HEK293 (cell line): ENCODE results near the gene ITK.

Experiments used
- CTCF ChIA-PET: fragments of 350-600 bp; formaldehyde crosslinking; extraction: SDS; loops from one replicate; lab custom pipeline; 2021; ENCODE audit warnings: antibody characterized with exemption; lab: Yijun Ruan, JAX
- POLR2A ChIA-PET: fragments of 300-600 bp; formaldehyde crosslinking; extraction: SDS; loops from one replicate; lab custom pipeline; 2020; ENCODE audit warnings: antibody characterized with exemption, inconsistent platforms; lab: Yijun Ruan, JAX
- H3K27ac ChIP-seq: fragments of 200-500 bp; sonication (Bioruptor generic); 2 replicates; pipeline ENCODE4 v1.5.1; 2014; ENCODE audit warnings: low read depth, low read length, control low read depth, inconsistent platforms; ENCODE audit errors: extremely low read depth
- H3K36me3 ChIP-seq, 2 experiments: fragments of 200-500 bp in 1 of 2; sonication (Bioruptor generic) in 1 of 2; 1 replicate in 1 of 2; 2 replicates in 1 of 2; pipeline ENCODE4 v1.5.1; 2014 to 2017; ENCODE audit warnings: inconsistent platforms in 2 of 2, low read length in 2 of 2; ENCODE audit not compliant: control insufficient read depth in 2 of 2, insufficient read depth in 1 of 2
- H3K4me1 ChIP-seq: fragments of 200-500 bp; sonication (Bioruptor generic); 2 replicates; pipeline ENCODE4 v1.5.1; 2014; ENCODE audit warnings: mild to moderate bottlenecking, low read length, inconsistent platforms; ENCODE audit not compliant: control insufficient read depth, insufficient read depth
- H3K4me3 ChIP-seq: 2 replicates; pipeline ENCODE4 v1.5.1; 2011; ENCODE audit warnings: low read depth, mild to moderate bottlenecking, control low read depth, low read length, moderate library complexity
- H3K9me3 ChIP-seq: fragments of 200-500 bp; sonication (Bioruptor generic); 2 replicates; pipeline ENCODE4 v1.5.1; 2014; ENCODE audit warnings: low read depth, low read length, inconsistent platforms; ENCODE audit not compliant: control insufficient read depth, insufficient read depth
- GFI1B ChIP-seq: fragments of 450-650 bp; formaldehyde crosslinking; IDR thresholded peaks from 2 replicates; pipeline ENCODE4 v1.5.1; 2016; ENCODE audit warnings: missing biosample characterization, missing genetic modification characterization
- GLI2 ChIP-seq: fragments of 450-650 bp; formaldehyde crosslinking; IDR thresholded peaks from 2 replicates; pipeline ENCODE4; 2017; ENCODE audit warnings: missing biosample characterization, missing genetic modification characterization, low read depth, borderline replicate concordance
- MYNN ChIP-seq: fragments of 450-650 bp; formaldehyde crosslinking; IDR thresholded peaks from 2 replicates; pipeline ENCODE4 v1.5.1; 2016; ENCODE audit warnings: missing biosample characterization, missing genetic modification characterization, borderline replicate concordance
- RBAK ChIP-seq: fragments of 450-650 bp; formaldehyde crosslinking; IDR thresholded peaks from 2 replicates; pipeline ENCODE4 v1.5.1; 2016; ENCODE audit warnings: missing biosample characterization, missing genetic modification characterization
- SCRT2 ChIP-seq: fragments of 450-650 bp; formaldehyde crosslinking; IDR thresholded peaks from 2 replicates; pipeline ENCODE4 v1.5.1; 2016; ENCODE audit warnings: missing biosample characterization, missing genetic modification characterization
- ZBTB21 ChIP-seq: fragments of 450-650 bp; formaldehyde crosslinking; IDR thresholded peaks from 2 replicates; pipeline ENCODE4 v1.5.1; 2017; ENCODE audit warnings: missing biosample characterization, missing genetic modification characterization
- ZFP37 ChIP-seq: fragments of 450-650 bp; formaldehyde crosslinking; IDR thresholded peaks from 2 replicates; pipeline ENCODE4 v1.5.1; 2016; ENCODE audit warnings: missing biosample characterization, missing genetic modification characterization
- ZNF133 ChIP-seq: fragments of 450-650 bp; formaldehyde crosslinking; IDR thresholded peaks from 2 replicates; pipeline ENCODE4 v1.5.1; 2016; ENCODE audit warnings: missing biosample characterization, missing genetic modification characterization
- ZNF16 ChIP-seq: fragments of 450-650 bp; formaldehyde crosslinking; IDR thresholded peaks from 2 replicates; pipeline ENCODE4 v1.5.1; 2016; ENCODE audit warnings: low read depth, missing biosample characterization, missing genetic modification characterization
- ZNF311 ChIP-seq: fragments of 450-650 bp; formaldehyde crosslinking; IDR thresholded peaks from 2 replicates; pipeline ENCODE4 v1.5.1; 2017; ENCODE audit warnings: missing biosample characterization, missing genetic modification characterization, borderline replicate concordance
- ZNF324 ChIP-seq: fragments of 450-650 bp; formaldehyde crosslinking; IDR thresholded peaks from 2 replicates; pipeline ENCODE4 v1.5.1; 2016; ENCODE audit warnings: missing biosample characterization, missing genetic modification characterization
- ZNF350 ChIP-seq: fragments of 450-650 bp; formaldehyde crosslinking; IDR thresholded peaks from 2 replicates; pipeline ENCODE4 v1.5.0; 2017; ENCODE audit warnings: missing biosample characterization, mild to moderate bottlenecking, missing genetic modification characterization
- ZNF366 ChIP-seq: fragments of 450-650 bp; formaldehyde crosslinking; conservative IDR thresholded peaks from 2 replicates; pipeline ENCODE4 v1.5.1; 2016; ENCODE audit warnings: missing biosample characterization, missing genetic modification characterization
- ZNF473 ChIP-seq: fragments of 450-650 bp; formaldehyde crosslinking; IDR thresholded peaks from 2 replicates; pipeline ENCODE4 v1.5.1; 2017; ENCODE audit warnings: missing biosample characterization, missing genetic modification characterization
- ZNF558 ChIP-seq: fragments of 450-650 bp; formaldehyde crosslinking; IDR thresholded peaks from 2 replicates; pipeline ENCODE4 v1.5.1; 2016; ENCODE audit warnings: missing biosample characterization, missing genetic modification characterization
- ZNF560 ChIP-seq: fragments of 450-650 bp; formaldehyde crosslinking; IDR thresholded peaks from 2 replicates; pipeline ENCODE4 v1.5.1; 2017; ENCODE audit warnings: missing biosample characterization, missing genetic modification characterization, borderline replicate concordance
- ZNF571 ChIP-seq: fragments of 450-650 bp; formaldehyde crosslinking; IDR thresholded peaks from 2 replicates; pipeline ENCODE4 v1.5.0; 2017; ENCODE audit warnings: missing biosample characterization, missing genetic modification characterization
- ZNF585B ChIP-seq: fragments of 450-650 bp; formaldehyde crosslinking; IDR thresholded peaks from 2 replicates; pipeline ENCODE4 v1.5.1; 2016; ENCODE audit warnings: missing biosample characterization, missing genetic modification characterization
- ZNF639 ChIP-seq: fragments of 450-650 bp; formaldehyde crosslinking; IDR thresholded peaks from 2 replicates; pipeline ENCODE4 v1.5.1; 2016; ENCODE audit warnings: missing biosample characterization, missing genetic modification characterization
- ZNF776 ChIP-seq: fragments of 450-650 bp; formaldehyde crosslinking; IDR thresholded peaks from 2 replicates; pipeline ENCODE4 v1.5.0; 2017; ENCODE audit warnings: missing biosample characterization, missing genetic modification characterization, borderline replicate concordance
- ZNF777 ChIP-seq: fragments of 450-650 bp; formaldehyde crosslinking; IDR thresholded peaks from 2 replicates; pipeline ENCODE4 v1.5.1; 2017; ENCODE audit warnings: missing biosample characterization, missing genetic modification characterization, borderline replicate concordance
- ZNF791 ChIP-seq: fragments of 450-650 bp; formaldehyde crosslinking; IDR thresholded peaks from 2 replicates; pipeline ENCODE4 v1.5.1; 2016; ENCODE audit warnings: missing biosample characterization, missing genetic modification characterization
- TF ChIP-seq, protein P1 (sequence below): fragments of 450-650 bp; formaldehyde crosslinking; IDR thresholded peaks from 2 replicates; pipeline ENCODE4 v1.5.1; 2016; ENCODE audit warnings: missing biosample characterization, missing genetic modification characterization
- TF ChIP-seq, protein P2 (sequence below): fragments of 450-650 bp; formaldehyde crosslinking; IDR thresholded peaks from 2 replicates; pipeline ENCODE4 v1.5.1; 2016; ENCODE audit warnings: missing biosample characterization, missing genetic modification characterization
- TF ChIP-seq, protein P3 (sequence below): fragments of 450-650 bp; formaldehyde crosslinking; IDR thresholded peaks from 2 replicates; pipeline ENCODE4 v1.5.1; 2017; ENCODE audit warnings: missing biosample characterization, missing genetic modification characterization
- TF ChIP-seq, protein P4 (sequence below): fragments of 450-650 bp; formaldehyde crosslinking; IDR thresholded peaks from 2 replicates; pipeline ENCODE4 v1.5.1; 2016; ENCODE audit warnings: missing biosample characterization, missing genetic modification characterization, low read depth

ITK gene

GRCh38 chr5:157212307-157212706 is 31.7 kb downstream of the ITK start:
- H3K27ac ChIP-seq = no peak overlapping the region
- H3K36me3 ChIP-seq = no peaks in the 10 kb centered on the region
- H3K4me3 ChIP-seq = no peak overlapping the region
- CTCF ChIA-PET = no interaction called here
- POLR2A ChIA-PET = no interaction called here
- TF ChIP-seq MYNN (tag by site-specific recombination) (no peak), GFI1B (no peak), ZNF324 (tag by site-specific recombination) (no peak), ZBTB21 (tag by site-specific recombination) (no peak), ZNF791 (no peak), ZNF350 (tag by site-specific recombination) (no peak), ZNF560 (tag by site-specific recombination) (no peak), ZNF133 (no peak), ZNF585B (tag by site-specific recombination) (no peak), ZNF776 (no peak), ZNF639 (no peak)
- TF ChIP-seq, protein P1, sequence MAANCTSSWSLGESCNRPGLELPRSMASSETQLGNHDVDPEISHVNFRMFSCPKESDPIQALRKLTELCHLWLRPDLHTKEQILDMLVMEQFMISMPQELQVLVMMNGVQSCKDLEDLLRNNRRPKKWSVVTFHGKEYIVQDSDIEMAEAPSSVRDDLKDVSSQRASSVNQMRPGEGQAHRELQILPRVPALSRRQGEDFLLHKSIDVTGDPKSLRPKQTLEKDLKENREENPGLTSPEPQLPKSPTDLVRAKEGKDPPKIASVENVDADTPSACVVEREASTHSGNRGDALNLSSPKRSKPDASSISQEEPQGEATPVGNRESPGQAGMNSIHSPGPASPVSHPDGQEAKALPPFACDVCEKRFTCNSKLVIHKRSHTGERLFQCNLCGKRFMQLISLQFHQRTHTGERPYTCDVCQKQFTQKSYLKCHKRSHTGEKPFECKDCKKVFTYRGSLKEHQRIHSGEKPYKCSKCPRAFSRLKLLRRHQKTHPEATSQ (tag by site-specific recombination) = no peak
- no peaks in the 10 kb centered on the region; the same call in 1 of the 2 replicates for H3K4me1 ChIP-seq
- no peaks in the 10 kb centered on the region for H3K9me3 ChIP-seq

DNA sequence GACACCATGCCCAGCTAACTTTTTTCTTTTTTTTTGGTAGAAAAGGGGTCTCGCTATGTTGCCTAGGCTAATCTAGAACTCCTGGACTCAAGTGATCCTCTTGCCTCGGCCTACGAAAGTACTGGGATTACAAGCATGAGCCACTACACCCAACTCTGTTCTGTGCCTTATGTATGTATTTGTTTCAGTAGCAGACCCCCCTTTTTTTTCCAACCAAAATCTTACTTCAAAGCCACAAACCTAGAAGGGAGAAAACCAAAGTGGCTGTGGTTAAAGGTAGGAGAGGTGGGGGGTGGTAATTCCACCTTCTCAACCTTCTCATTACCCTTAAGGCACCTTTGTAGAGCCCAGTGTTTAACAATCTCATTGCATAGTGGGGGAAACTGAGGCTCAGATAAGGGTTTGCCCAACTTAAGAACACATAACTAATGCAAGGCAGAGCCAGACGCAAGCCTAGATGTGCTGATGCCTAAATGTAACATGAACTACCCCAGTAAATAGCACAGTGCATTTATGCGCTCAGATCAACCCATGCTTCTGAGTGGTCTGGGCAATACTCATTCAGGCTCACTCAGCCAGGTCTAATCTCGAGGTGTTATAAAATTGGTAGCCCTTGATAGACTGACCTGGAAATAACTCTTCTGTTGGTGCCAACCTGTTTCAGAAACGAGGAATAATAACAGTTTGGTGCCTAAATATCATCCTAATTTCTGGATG is 33.0 kb downstream of the ITK start:
- no peak overlapping the region for H3K4me3 ChIP-seq
- no peaks in the 10 kb centered on the region; the same call in 1 of the 2 replicates for H3K4me1 ChIP-seq
- no peak overlapping the region for H3K27ac ChIP-seq
- ChIA-PET CTCF (no interaction called here), POLR2A (no interaction called here)
- no peaks in the 10 kb centered on the region for H3K36me3 ChIP-seq
- no peaks in the 10 kb centered on the region for H3K9me3 ChIP-seq
- no peak for TF ChIP-seq ZNF311

- no peaks in the 10 kb centered on the region for H3K9me3 ChIP-seq
- ChIA-PET POLR2A (no interaction called here), CTCF (no interaction called here)
- no peak overlapping the region for H3K4me3 ChIP-seq
- H3K36me3 ChIP-seq = no peaks in the 10 kb centered on the region
- TF ChIP-seq ZNF366 (no peak), ZNF777 (tag by site-specific recombination) (no peak), ZFP37 (tag by site-specific recombination) (no peak), GLI2 (no peak), ZNF16 (tag by site-specific recombination) (no peak), SCRT2 (no peak), ZNF571 (tag by site-specific recombination) (no peak), ZNF558 (tag by site-specific recombination) (no peak), ZNF473 (no peak), RBAK (tag by site-specific recombination) (no peak)
- TF ChIP-seq, protein P2, sequence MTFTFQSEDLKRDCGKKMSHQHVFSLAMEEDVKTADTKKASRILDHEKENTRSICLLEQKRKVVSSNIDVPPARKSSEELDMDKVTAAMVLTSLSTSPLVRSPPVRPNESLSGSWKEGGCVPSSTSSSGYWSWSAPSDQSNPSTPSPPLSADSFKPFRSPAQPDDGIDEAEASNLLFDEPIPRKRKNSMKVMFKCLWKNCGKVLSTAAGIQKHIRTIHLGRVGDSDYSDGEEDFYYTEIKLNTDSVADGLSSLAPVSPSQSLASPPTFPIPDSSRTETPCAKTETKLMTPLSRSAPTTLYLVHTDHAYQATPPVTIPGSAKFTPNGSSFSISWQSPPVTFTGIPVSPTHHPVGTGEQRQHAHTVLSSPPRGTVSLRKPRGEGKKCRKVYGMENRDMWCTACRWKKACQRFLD (tag by site-specific recombination) = no peak
- TF ChIP-seq, protein P3, sequence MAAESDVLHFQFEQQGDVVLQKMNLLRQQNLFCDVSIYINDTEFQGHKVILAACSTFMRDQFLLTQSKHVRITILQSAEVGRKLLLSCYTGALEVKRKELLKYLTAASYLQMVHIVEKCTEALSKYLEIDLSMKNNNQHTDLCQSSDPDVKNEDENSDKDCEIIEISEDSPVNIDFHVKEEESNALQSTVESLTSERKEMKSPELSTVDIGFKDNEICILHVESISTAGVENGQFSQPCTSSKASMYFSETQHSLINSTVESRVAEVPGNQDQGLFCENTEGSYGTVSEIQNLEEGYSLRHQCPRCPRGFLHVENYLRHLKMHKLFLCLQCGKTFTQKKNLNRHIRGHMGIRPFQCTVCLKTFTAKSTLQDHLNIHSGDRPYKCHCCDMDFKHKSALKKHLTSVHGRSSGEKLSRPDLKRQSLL (tag by site-specific recombination) = no peak
- TF ChIP-seq, protein P4, sequence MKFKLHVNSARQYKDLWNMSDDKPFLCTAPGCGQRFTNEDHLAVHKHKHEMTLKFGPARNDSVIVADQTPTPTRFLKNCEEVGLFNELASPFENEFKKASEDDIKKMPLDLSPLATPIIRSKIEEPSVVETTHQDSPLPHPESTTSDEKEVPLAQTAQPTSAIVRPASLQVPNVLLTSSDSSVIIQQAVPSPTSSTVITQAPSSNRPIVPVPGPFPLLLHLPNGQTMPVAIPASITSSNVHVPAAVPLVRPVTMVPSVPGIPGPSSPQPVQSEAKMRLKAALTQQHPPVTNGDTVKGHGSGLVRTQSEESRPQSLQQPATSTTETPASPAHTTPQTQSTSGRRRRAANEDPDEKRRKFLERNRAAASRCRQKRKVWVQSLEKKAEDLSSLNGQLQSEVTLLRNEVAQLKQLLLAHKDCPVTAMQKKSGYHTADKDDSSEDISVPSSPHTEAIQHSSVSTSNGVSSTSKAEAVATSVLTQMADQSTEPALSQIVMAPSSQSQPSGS (tag by site-specific recombination) = no peak
- no peak overlapping the region for H3K27ac ChIP-seq
- H3K4me1 ChIP-seq = no peaks in the 10 kb centered on the region; the same call in 1 of the 2 replicates
Observed at GRCh38 chr5:157214415-157214814, 33.8 kb downstream of the ITK start.
